HG03457 (cell line): Measurements from ENCODE around the gene DDX17.
"Not testable (repeated sequence)": the region's sequence is repeated elsewhere in the genome, so short reads cannot be mapped to it uniquely, and the experiment has no call there.

Source experiments
- ATAC-seq: cut with Tn5 transposase; IDR thresholded peaks from one replicate; pipeline ENCODE4 v1.9.1; 2021; ENCODE audit warnings: moderate number of reproducible peaks; ENCODE audit not compliant: unreplicated experiment

Gene DDX17

DNA sequence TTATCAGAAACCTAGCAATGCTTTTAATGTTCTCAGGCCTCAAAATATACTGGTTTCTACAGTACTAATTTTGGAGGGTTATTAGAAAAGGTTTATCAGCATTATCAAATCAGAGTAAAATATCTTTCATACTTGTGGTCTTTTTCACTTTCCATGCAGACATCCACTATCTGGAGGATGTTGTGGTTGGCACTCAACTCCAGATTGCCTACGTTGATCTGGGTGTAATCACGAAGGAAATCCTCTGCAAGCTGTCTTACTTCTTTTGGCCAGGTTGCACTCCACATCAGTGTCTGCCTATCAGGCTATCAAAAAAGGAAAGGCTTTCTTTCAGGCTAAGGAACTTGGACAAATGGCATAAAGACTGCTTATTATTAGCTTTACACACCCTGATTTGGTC is 11.6 kb downstream of the DDX17 start:
- no peak for ATAC-seq

GRCh38 chr22:38491707-38492348 is 14.3 kb downstream of the DDX17 start:
- no peak for ATAC-seq

DNA sequence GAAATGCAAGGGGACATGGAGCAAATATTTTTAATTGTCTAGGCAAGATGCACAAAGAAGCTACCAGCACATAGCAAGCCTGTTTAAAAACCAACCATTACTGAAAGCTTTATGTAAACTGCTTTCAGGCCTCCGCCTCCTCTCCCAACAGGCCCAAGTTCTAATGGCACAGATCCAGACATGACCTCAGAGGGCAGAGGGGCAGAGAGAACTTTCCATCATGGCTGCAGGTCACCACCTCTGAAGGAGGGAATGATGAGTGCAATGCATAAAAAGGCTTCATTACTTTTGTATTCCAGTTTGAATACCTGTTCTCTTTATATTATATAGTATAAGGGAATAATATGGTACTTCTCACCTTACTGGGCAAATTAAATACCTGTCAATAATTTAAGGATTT is 15.2 kb downstream of the DDX17 start:
- ATAC-seq: no peak

GRCh38 chr22:38490475-38490874 is 15.6 kb downstream of the DDX17 start:
- no peak for ATAC-seq

GRCh38 chr22:38489561-38490145 is 16.5 kb downstream of the DDX17 start:
- ATAC-seq: no peak

DNA sequence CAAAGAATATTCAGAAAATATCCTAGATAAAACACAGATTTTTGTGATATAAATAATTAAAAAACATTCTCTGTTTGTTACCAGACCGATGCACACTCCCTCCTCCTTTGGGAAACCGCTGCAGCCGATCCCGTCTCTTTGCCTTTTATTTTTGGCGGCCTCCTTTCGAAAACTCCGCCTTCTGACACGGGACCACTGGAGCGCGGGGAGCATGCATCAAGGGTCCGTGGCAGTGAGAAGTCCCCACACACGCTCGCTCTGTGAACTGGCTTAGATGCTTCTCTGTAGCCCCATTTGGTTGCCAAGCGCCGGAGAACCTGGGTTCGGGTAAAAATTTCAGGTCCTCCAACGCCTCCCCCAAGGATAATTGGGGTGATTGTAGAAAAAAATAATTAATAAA is 17.0 kb downstream of the DDX17 start:
- ATAC-seq: no peak

DNA sequence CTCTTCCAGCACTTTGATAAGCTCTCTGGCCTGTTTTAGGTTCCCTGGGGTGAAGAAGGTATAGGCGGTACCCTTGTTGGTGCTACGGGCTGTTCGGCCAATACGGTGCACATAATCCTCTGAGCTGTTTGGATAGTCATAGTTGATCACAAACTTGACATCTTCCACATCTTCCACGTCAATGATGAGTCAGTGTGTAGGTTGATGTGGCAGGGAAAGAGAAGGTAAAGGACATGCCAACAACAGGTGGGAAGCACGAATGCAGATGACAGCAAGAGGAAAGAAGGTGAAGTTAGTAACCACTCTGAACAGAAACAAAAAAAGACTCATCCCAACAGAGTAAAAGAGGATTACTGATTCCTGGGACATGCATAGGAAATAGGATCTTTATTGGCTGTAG is 18.2 kb downstream of the DDX17 start:
- ATAC-seq: no peak

- ATAC-seq: no peak
These were observed 20.3 kb downstream of the DDX17 start for GRCh38 chr22:38485783-38486182.

- ATAC-seq: no peak
These were observed 21.9 kb downstream of the DDX17 start for GRCh38 chr22:38484244-38484643.

GRCh38 chr22:38482662-38483308 is 23.3 kb downstream of the DDX17 start:
- no peak for ATAC-seq

DNA sequence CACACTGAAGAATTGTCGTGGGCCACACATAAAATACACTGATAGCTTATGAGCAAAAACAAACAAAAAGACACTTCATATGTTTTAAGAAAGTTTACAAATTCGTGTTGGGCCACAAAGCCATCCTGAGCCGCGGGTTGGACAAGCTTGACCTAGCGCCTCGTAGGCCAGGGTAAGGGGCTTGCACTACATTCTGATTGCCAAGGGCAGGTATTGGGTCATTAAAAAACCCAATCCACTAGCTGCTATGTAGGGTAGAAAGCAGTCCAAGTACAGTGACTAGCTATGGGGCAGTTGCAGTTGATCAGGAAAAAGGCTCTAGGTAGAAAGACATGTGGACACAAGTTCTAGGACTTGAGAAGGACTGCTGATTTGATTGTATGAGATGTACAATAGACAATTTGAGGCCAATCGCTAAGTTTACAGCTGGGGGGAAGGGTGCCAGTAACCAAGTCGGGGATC is 24.2 kb downstream of the DDX17 start:
- no peak for ATAC-seq

GRCh38 chr22:38481162-38481870 is 24.8 kb downstream of the DDX17 start:
- ATAC-seq: no peak

GRCh38 chr22:38479096-38479837 is 26.8 kb downstream of the DDX17 start:
- no peak for ATAC-seq

- ATAC-seq: no peak
These were observed 28.5 kb downstream of the DDX17 start for GRCh38 chr22:38477585-38477984.

GRCh38 chr22:38474003-38474607 is 32.0 kb downstream of the DDX17 start:
- no peak for ATAC-seq

- no peak for ATAC-seq
These were observed 34.9 kb downstream of the DDX17 start for GRCh38 chr22:38471237-38471636.

- ATAC-seq: not testable (repeated sequence)
These were observed 35.9 kb downstream of the DDX17 start for GRCh38 chr22:38470179-38470578.

DNA sequence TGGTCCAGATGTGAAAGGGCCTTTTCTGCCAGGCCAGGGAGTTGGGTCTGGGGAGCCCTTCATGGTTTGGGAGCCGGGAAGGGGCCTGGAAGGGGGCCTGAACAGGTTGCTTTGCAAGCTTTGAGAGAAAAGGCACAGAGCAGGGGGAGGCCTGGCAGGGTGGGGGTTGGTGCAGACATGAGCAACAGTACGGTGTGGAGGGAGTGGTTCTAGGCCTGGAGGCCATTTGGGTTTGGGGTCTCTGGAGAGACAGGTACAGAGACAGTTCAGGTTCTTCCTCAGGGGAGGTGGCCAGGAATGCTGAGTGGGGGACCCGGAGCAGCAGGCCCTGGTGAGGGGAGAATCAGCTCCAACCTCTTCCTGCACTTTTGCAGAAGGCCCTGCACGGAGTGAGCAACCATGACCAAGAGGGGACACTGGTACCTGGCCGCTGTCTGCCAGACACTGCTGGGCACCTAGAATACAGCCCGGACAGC is 36.8 kb downstream of the DDX17 start:
- ATAC-seq: no peak

DNA sequence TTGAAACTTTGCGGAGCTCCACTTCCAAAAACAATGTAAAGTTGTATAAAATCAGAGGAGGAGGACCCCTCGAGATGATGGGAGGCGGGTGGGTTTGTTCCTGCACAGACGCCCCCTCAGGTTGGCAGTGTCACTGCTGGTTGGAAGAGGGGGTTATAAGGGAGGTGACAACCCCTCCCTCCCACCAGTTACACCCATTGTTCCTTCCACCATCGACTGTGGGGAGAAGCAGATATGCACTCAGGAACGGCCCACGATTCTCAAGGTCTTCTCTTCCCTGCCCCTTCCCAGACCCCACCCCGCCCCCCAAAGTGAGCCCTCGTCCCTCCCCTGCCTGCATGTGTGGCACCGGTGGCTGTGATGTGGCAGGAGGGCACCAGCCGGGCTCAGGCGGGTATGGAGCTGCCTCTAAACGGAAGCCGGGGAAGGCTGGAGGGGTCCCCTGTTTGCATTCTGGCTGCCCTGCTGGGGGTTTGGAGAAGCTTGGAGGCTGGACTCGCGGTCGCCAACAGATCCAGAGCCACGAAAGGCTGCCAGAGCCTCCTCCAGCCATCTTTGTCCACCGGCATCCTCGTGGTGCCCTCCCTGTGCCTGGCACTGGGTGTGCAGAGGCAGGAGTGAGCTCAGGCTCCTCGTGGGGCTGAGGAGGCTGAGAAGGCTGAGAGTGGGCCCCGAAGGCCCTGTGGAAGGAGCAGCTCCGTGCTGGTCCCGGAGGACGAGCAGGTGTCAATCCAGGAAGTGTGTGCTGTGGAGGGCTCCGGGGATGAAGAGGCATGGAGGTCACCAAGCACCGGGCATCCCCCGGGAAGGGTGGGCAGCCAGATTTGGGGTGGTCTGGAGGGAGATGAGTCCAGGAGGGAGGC is 37.4 kb downstream of the DDX17 start:
- ATAC-seq: no peak
